Chondrocyte (in vitro differentiated cells): Measurements from ENCODE around the gene IFI27L1. TPM values are rescaled to one million over a fixed set of nuclear protein-coding genes. Genes with fewer than 3 reads are reported as not detected.

Experiments used
- DNase-seq: peaks from one replicate; pipeline ENCODE4 v3.0.0; 2021; ENCODE audit warnings: mixed read lengths, low spot score
- H3K27ac Mint-ChIP-seq: one replicate; pipeline ENCODE4 v1.8.0; 2021; ENCODE audit warnings: mild to moderate bottlenecking, moderate library complexity, mixed read lengths; ENCODE audit not compliant: unreplicated experiment
- H3K27me3 Mint-ChIP-seq: 2 replicates; pipeline ENCODE4 v1.8.0; 2021; ENCODE audit warnings: low read depth, mixed read lengths
- H3K36me3 Mint-ChIP-seq: 2 replicates; pipeline ENCODE4 v1.8.0; 2021; ENCODE audit warnings: low read depth, mixed read lengths
- H3K4me1 Mint-ChIP-seq: 2 replicates; pipeline ENCODE4 v1.8.0; 2021; ENCODE audit warnings: low read depth, mild to moderate bottlenecking, mixed read lengths
- H3K4me3 Mint-ChIP-seq: one replicate; pipeline ENCODE4 v1.8.0; 2021; ENCODE audit warnings: mild to moderate bottlenecking, moderate library complexity, mixed read lengths; ENCODE audit not compliant: unreplicated experiment
- H3K9me3 Mint-ChIP-seq: 2 replicates; pipeline ENCODE4 v1.8.0; 2021; ENCODE audit warnings: low read depth, mixed read lengths
- total RNA-seq: library from RNA; stranded (reverse); gene quantifications from 3 replicates; pipeline ENCODE4 v1.2.1, GENCODE V29; 2021
- TF ChIP-seq, protein P1 (sequence below): fragments of 200-600 bp; sonication (generic); IDR thresholded peaks from 2 replicates; pipeline ENCODE4 v1.5.0; 2021; ENCODE audit warnings: antibody characterized with exemption, mild to moderate bottlenecking, moderate library complexity

The IFI27L1 gene
- total RNA-seq, 1 donor from 2014 or later, result 33.6 TPM

DNA sequence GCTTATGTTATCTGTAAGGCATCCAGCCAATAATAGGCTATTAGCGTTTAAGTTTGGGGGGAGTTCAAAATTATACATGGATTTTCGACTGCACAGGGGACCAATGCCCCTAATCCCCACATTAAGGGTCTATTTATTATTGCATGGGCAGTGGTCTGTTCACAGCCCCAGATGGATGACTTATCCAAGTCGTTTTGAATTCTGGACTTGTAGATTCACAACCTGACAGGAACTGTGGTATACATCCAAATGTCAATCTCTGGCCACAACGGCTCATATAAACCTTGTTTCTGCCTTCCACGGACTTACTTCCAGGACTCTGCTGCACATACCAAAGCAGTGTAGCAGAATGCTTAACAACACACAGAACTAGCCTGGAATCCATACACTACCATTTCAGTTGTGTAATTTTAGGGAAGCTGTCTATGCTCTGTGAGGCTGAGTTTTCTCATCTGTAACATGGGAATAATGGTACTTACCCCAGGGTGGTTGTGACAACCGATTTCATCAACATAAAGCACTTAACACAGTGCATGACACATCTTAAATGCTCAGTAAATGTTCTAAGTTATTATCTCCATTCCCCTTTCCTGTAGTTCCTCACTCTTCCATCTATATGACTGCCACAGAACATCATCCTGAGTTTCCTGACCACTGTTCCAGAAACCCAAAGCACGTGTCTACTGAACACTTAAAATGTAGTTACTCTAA is 3.8 kb upstream of the IFI27L1 start:
- peaks cover 50% of the 10 kb centered on the region for H3K4me1 Mint-ChIP-seq
- peaks cover 16% of the 10 kb centered on the region for H3K9me3 Mint-ChIP-seq
- TF ChIP-seq, protein P1, sequence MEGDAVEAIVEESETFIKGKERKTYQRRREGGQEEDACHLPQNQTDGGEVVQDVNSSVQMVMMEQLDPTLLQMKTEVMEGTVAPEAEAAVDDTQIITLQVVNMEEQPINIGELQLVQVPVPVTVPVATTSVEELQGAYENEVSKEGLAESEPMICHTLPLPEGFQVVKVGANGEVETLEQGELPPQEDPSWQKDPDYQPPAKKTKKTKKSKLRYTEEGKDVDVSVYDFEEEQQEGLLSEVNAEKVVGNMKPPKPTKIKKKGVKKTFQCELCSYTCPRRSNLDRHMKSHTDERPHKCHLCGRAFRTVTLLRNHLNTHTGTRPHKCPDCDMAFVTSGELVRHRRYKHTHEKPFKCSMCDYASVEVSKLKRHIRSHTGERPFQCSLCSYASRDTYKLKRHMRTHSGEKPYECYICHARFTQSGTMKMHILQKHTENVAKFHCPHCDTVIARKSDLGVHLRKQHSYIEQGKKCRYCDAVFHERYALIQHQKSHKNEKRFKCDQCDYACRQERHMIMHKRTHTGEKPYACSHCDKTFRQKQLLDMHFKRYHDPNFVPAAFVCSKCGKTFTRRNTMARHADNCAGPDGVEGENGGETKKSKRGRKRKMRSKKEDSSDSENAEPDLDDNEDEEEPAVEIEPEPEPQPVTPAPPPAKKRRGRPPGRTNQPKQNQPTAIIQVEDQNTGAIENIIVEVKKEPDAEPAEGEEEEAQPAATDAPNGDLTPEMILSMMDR, result no peak
- DNase-seq, result no peak
- no peak overlapping the region for H3K27ac Mint-ChIP-seq
- H3K36me3 Mint-ChIP-seq, result peaks cover 23% of the 10 kb centered on the region
- no peaks in the 10 kb centered on the region for H3K27me3 Mint-ChIP-seq
- no peak overlapping the region for H3K4me3 Mint-ChIP-seq

DNA sequence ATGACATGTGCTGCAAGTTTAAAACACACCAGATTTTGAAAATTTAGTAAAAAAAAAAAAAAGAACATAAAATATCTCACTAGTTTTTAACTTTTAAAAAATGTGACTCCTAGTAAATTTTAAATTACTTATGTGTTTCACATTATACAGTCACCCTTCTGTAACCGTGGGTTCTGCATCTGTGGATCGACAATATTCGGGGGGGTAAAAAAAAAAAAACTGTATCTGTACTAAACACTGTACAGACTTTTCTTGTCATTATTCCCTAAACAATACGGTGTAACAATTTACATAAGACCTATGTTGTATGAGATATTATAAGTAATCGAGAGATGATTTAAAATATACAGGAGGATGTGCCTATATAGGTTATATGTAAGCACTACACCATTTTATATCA is 3.3 kb upstream of the IFI27L1 start:
- Mint-ChIP-seq H3K36me3 (peaks cover 22% of the 10 kb centered on the region), H3K9me3 (peaks cover 16% of the 10 kb centered on the region), H3K4me1 (peaks cover 51% of the 10 kb centered on the region), H3K4me3 (no peak overlapping the region), H3K27ac (no peak overlapping the region), H3K27me3 (no peaks in the 10 kb centered on the region)
- TF ChIP-seq, protein P1, result no peak
- DNase-seq, result no peak

DNA sequence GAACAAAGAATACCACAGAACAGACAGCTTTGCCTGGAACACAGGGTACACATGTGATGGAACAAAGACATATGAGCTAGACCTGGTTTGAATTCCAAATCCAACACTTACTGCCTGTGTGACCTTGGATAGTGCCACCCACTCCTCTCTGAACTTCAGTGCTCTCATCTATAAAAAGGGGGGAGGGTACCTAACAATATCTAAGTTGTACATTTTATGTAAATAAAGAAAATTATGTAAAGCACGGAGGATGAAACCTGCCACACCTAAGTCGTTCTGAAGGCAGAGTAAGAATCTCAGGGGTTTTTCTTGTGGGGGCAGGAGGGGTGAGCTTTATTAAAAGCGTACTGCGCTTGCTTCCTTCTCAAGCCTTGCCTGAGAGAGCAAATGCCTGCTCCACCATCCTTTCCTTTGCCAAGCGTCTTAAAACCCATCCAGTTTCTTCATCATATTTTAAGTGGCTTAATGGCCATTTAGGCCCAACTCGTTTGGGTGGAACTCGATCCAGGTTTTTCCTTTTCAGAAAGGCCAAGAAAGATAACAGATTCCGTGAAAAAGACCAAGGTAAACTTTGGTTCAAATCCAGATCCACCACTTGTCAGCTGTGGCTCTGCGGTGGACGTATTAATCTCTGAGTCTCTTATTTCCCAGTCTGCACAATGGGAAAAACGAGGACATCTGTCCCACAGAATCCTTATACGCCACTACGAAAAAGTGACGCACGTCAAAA is 1.1 kb upstream of the IFI27L1 start:
- TF ChIP-seq, protein P1, result no peak
- Mint-ChIP-seq H3K27me3 (no peaks in the 10 kb centered on the region), H3K9me3 (peaks cover 7% of the 10 kb centered on the region), H3K4me3 (peak overlapping the region; percentile 100), H3K4me1 (peaks cover 51% of the 10 kb centered on the region), H3K36me3 (peaks cover 18% of the 10 kb centered on the region), H3K27ac (peak overlapping the region; percentile 99)
- DNase-seq, result no peak

DNA sequence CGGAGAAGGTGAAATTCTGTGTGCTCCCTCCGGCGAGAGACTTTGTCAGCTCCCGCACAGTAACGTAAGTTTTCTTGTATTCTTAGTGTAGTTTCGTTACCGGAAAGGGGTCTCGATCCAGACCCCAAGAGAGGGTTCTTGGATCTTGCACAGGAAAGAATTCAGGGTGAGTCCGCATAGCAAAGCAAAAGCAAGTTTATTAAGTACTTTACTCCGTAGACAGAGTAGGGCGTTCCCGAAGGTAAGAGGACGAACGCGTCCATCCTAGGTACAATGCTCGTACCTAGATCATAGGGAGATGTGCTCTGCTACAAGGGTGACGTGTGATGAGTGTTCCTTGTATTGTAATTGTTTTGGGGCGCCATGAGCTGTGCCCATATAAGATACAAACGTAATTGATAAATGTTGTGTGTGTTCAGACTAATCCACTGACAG is 293 bp downstream of the IFI27L1 start:
- Mint-ChIP-seq H3K36me3 (peaks cover 13% of the 10 kb centered on the region), H3K4me3 (peak overlapping the region; percentile 100), H3K9me3 (peaks cover 4% of the 10 kb centered on the region), H3K4me1 (peaks cover 44% of the 10 kb centered on the region), H3K27me3 (no peaks in the 10 kb centered on the region), H3K27ac (peak overlapping the region; percentile 99)
- no peak for DNase-seq
- TF ChIP-seq, protein P1, result no peak

DNA sequence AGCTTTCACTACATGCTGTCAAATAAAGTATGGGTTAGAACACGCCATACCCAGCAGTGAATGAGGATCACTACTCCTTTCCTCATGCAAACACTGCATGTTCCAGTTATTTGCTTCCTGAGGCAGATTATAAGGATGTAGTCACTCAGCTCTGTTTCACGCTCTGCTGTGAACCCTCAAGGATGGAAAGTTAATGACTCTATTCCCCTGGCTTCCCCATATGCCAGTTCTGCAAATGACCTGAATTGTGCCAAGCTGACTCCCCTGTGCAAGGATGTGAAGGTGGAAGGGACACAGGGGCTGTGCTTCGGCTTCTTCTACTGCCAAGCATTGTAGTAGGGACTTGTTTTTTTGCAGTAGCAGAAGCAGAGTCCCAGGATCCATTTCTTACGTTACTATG is 6.8 kb downstream of the IFI27L1 start:
- peaks cover 3% of the 10 kb centered on the region for H3K36me3 Mint-ChIP-seq
- TF ChIP-seq, protein P1, result no peak

More for the DNA sequence above, 6.8 kb downstream of the IFI27L1 start:
- H3K4me3 Mint-ChIP-seq, result no peak overlapping the region
- H3K27ac Mint-ChIP-seq, result no peak overlapping the region
- H3K4me1 Mint-ChIP-seq, result no peaks in the 10 kb centered on the region
- peaks cover 4% of the 10 kb centered on the region for H3K9me3 Mint-ChIP-seq
- no peaks in the 10 kb centered on the region for H3K27me3 Mint-ChIP-seq
- DNase-seq, result no peak
